HepG2 (cell line): Measurements from ENCODE around the gene HELT. TPM values are rescaled to one million over a fixed set of nuclear protein-coding genes. Genes with fewer than 3 reads are reported as not detected.

Source experiments
- ATF7-NPFF ChIP-seq: sonication (generic); formaldehyde crosslinking; IDR thresholded peaks from 2 replicates; pipeline ENCODE4 v1.8.1; 2023; ENCODE audit warnings: mild to moderate bottlenecking, low read depth, missing genetic modification reagents, moderate library complexity
- BCL6 ChIP-seq: IDR thresholded peaks from 2 replicates; pipeline ENCODE4 v1.6.1; 2016; ENCODE audit warnings: missing genetic modification reagents, missing compliant biosample characterization
- DNMT3B ChIP-seq: conservative IDR thresholded peaks from 2 replicates; pipeline ENCODE4 v1.6.1; 2016; ENCODE audit warnings: missing biosample characterization, control low read depth
- ERF ChIP-seq: IDR thresholded peaks from 2 replicates; pipeline ENCODE4 v1.6.1; 2018; ENCODE audit warnings: missing biosample characterization, missing genetic modification reagents
- KLF16 ChIP-seq, 2 experiments: sonication (generic) in 1 of 2; formaldehyde crosslinking in 1 of 2; IDR thresholded peaks; 2 replicates each; pipeline versions ENCODE4 v1.6.1 to v1.8.0; 2016 to 2023; ENCODE audit warnings: missing genetic modification reagents in 2 of 2, missing compliant biosample characterization in 1 of 2
- KLF9 ChIP-seq: IDR thresholded peaks from 2 replicates; pipeline ENCODE4 v1.6.1; 2016; ENCODE audit warnings: low read depth
- SALL1 ChIP-seq: sonication (generic); formaldehyde crosslinking; IDR thresholded peaks from 2 replicates; pipeline ENCODE4 v1.8.0; 2022; ENCODE audit warnings: mild to moderate bottlenecking, missing genetic modification reagents
- SOX13 ChIP-seq, 3 experiments: fragments of 450-650 bp in 1 of 3; sonication (generic) in 1 of 3; formaldehyde crosslinking in 1 of 3; IDR thresholded peaks in 2 of 3; conservative IDR thresholded peaks in 1 of 3; 2 replicates each; pipeline versions ENCODE4 v1.5.0 to v1.6.1; 2016 to 2020; ENCODE audit warnings: antibody characterized with exemption in 1 of 3, mild to moderate bottlenecking in 1 of 3, missing compliant biosample characterization in 1 of 3, missing genetic modification reagents in 1 of 3, moderate library complexity in 1 of 3
- SOX6 ChIP-seq, 2 experiments: fragments of 450-650 bp in 1 of 2; sonication (generic) in 1 of 2; formaldehyde crosslinking in 1 of 2; IDR thresholded peaks; 2 replicates each; pipeline versions ENCODE4 v1.4.0 to v1.6.1; 2017 to 2020; ENCODE audit warnings: antibody characterized with exemption in 1 of 2, mild to moderate bottlenecking in 1 of 2, missing genetic modification reagents in 1 of 2
- TARDBP ChIP-seq: sonication (generic); formaldehyde crosslinking; IDR thresholded peaks from 2 replicates; pipeline ENCODE4 v1.8.0; 2022; ENCODE audit warnings: mild to moderate bottlenecking, missing genetic modification reagents
- TEAD2 ChIP-seq: sonication (generic); formaldehyde crosslinking; IDR thresholded peaks from 2 replicates; pipeline ENCODE4 v1.9.0; 2021; ENCODE audit warnings: missing genetic modification reagents
- TGIF2 ChIP-seq: IDR thresholded peaks from 2 replicates; pipeline ENCODE4 v1.6.1; 2016; ENCODE audit warnings: control low read depth, missing compliant biosample characterization
- ZMYM3 ChIP-seq: sonication (generic); formaldehyde crosslinking; IDR thresholded peaks from 2 replicates; pipeline ENCODE4 v1.5.1; 2020; ENCODE audit warnings: mild to moderate bottlenecking, missing genetic modification reagents
- ZNF20 ChIP-seq: sonication (generic); formaldehyde crosslinking; IDR thresholded peaks from 2 replicates; pipeline ENCODE4 v1.4.0; 2020; ENCODE audit warnings: mild to moderate bottlenecking, moderate library complexity, missing genetic modification reagents
- ZNF33B ChIP-seq: sonication (generic); formaldehyde crosslinking; IDR thresholded peaks from 2 replicates; pipeline ENCODE4 v1.5.1; 2020; ENCODE audit warnings: mild to moderate bottlenecking, missing genetic modification reagents
- ZNF44 ChIP-seq: sonication (generic); formaldehyde crosslinking; IDR thresholded peaks from 2 replicates; pipeline ENCODE4 v1.5.1; 2020; ENCODE audit warnings: mild to moderate bottlenecking, missing genetic modification reagents
- ZNF564 ChIP-seq: sonication (generic); formaldehyde crosslinking; IDR thresholded peaks from 2 replicates; pipeline ENCODE4 v1.8.1; 2023; ENCODE audit warnings: mild to moderate bottlenecking, missing genetic modification reagents
- ZSCAN12 ChIP-seq: sonication (generic); formaldehyde crosslinking; IDR thresholded peaks from 2 replicates; pipeline ENCODE4 v1.9.0; 2021; ENCODE audit warnings: mild to moderate bottlenecking, missing genetic modification reagents
- polyA plus RNA-seq, 8 experiments: library from polyadenylated mRNA; depleted of rRNA in 3 of 8; stranded (reverse) in 7 of 8; unstranded in 1 of 8; fragments of >200 nt; fragmentation: Illumina TruSeq in 4 of 8; extraction: Trizol in 4 of 8; gene quantifications; 2 replicates each; pipeline versions ENCODE4 v1.2.1 to v1.2.3, GENCODE V29; 2011 to 2016; ENCODE audit warnings: low read depth in 4 of 8, missing spikeins in 1 of 8, mixed read lengths in 1 of 8; ENCODE audit not compliant: insufficient read depth in 1 of 8
- total RNA-seq, 5 experiments: library from RNA; depleted of rRNA; stranded (reverse); fragments of >200 nt; fragmentation: Illumina TruSeq; extraction: Trizol; gene quantifications; 2 replicates each; pipeline ENCODE4 v1.2.3, GENCODE V29; 2016; ENCODE audit warnings: low read depth in 1 of 5
- TF ChIP-seq, protein P1 (sequence below): sonication (generic); formaldehyde crosslinking; IDR thresholded peaks from 2 replicates; pipeline ENCODE4 v1.5.0; 2020; ENCODE audit warnings: mild to moderate bottlenecking, missing genetic modification reagents
- TF ChIP-seq, protein P2 (sequence below): IDR thresholded peaks from 2 replicates; pipeline ENCODE4 v1.6.1; 2016; ENCODE audit warnings: low read depth
- TF ChIP-seq, protein P3 (sequence below): sonication (generic); formaldehyde crosslinking; IDR thresholded peaks from 2 replicates; pipeline ENCODE4 v1.9.0; 2021; ENCODE audit warnings: missing genetic modification reagents, borderline replicate concordance
- TF ChIP-seq, protein P4 (sequence below): sonication (generic); formaldehyde crosslinking; IDR thresholded peaks from 2 replicates; pipeline ENCODE4 v1.5.0; 2020; ENCODE audit warnings: mild to moderate bottlenecking, missing genetic modification reagents, moderate library complexity

Gene HELT
- total and polyA plus RNA-seq, 2 of the 13 experiments (the other 11 are each of a cell fraction or from before 2014, with no cell fraction given): not detected

DNA sequence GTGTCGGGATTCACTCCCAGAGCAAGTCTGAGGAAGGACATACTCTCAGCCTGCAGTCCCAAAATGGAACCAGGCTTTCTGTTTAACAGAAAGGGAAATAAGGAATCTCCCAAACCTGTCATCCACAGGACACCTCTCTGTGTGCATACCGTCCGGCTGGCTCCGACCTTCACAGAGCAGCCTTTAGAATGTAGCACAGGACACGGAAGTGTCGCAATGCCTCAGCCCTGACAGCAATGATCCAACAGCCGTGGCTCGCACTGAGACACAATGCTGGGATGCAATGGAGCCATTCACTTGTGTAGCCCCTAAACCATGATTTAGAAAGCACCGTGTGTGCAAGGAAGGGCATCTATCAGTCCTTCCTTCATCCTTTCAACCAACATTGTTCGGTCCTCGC is 15.5 kb upstream of the HELT start (continued):
- no peak for TF ChIP-seq ZNF44
- TF ChIP-seq, protein P1, sequence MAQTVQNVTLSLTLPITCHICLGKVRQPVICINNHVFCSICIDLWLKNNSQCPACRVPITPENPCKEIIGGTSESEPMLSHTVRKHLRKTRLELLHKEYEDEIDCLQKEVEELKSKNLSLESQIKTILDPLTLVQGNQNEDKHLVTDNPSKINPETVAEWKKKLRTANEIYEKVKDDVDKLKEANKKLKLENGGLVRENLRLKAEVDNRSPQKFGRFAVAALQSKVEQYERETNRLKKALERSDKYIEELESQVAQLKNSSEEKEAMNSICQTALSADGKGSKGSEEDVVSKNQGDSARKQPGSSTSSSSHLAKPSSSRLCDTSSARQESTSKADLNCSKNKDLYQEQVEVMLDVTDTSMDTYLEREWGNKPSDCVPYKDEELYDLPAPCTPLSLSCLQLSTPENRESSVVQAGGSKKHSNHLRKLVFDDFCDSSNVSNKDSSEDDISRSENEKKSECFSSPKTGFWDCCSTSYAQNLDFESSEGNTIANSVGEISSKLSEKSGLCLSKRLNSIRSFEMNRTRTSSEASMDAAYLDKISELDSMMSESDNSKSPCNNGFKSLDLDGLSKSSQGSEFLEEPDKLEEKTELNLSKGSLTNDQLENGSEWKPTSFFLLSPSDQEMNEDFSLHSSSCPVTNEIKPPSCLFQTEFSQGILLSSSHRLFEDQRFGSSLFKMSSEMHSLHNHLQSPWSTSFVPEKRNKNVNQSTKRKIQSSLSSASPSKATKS (CRISPR knock-in tag): no peak
- TF ChIP-seq ZSCAN12: no peak
- TF ChIP-seq ATF7-NPFF (CRISPR knock-in tag): no peak
- TF ChIP-seq, protein P2, sequence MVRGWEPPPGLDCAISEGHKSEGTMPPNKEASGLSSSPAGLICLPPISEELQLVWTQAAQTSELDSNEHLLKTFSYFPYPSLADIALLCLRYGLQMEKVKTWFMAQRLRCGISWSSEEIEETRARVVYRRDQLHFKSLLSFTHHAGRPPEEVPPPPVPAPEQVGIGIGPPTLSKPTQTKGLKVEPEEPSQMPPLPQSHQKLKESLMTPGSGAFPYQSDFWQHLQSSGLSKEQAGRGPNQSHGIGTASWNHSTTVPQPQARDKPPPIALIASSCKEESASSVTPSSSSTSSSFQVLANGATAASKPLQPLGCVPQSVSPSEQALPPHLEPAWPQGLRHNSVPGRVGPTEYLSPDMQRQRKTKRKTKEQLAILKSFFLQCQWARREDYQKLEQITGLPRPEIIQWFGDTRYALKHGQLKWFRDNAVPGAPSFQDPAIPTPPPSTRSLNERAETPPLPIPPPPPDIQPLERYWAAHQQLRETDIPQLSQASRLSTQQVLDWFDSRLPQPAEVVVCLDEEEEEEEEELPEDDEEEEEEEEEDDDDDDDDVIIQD (CRISPR knock-in tag): 0 out of 2 replicates have a peak, but pooled peaks have one; percentile 14
- TF ChIP-seq ZNF33B (CRISPR knock-in tag): no peak
- TF ChIP-seq, protein P3, sequence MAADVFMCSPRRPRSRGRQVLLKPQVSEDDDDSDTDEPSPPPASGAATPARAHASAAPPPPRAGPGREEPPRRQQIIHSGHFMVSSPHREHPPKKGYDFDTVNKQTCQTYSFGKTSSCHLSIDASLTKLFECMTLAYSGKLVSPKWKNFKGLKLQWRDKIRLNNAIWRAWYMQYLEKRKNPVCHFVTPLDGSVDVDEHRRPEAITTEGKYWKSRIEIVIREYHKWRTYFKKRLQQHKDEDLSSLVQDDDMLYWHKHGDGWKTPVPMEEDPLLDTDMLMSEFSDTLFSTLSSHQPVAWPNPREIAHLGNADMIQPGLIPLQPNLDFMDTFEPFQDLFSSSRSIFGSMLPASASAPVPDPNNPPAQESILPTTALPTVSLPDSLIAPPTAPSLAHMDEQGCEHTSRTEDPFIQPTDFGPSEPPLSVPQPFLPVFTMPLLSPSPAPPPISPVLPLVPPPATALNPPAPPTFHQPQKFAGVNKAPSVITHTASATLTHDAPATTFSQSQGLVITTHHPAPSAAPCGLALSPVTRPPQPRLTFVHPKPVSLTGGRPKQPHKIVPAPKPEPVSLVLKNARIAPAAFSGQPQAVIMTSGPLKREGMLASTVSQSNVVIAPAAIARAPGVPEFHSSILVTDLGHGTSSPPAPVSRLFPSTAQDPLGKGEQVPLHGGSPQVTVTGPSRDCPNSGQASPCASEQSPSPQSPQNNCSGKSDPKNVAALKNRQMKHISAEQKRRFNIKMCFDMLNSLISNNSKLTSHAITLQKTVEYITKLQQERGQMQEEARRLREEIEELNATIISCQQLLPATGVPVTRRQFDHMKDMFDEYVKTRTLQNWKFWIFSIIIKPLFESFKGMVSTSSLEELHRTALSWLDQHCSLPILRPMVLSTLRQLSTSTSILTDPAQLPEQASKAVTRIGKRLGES (CRISPR knock-in tag): no peak
- TF ChIP-seq SOX6 (IDR thresholded peaks at IDR 0.05): no peak
- peak; percentile 49 for TF ChIP-seq SOX6 (CRISPR knock-in tag; IDR thresholded peaks at IDR 0.05)
- peak; percentile 78 for TF ChIP-seq SALL1 (CRISPR knock-in tag)
- no peak for TF ChIP-seq ZNF20
- TF ChIP-seq ZNF564 (CRISPR knock-in tag): no peak
- TF ChIP-seq KLF9: no peak
- peak; percentile 45; the same call in 1 of the 2 replicates for TF ChIP-seq ZMYM3 (CRISPR knock-in tag)
- TF ChIP-seq KLF16 (CRISPR knock-in tag; IDR thresholded peaks at IDR 0.05): 0 out of 4 replicates have a peak, but pooled peaks of 1 of the 2 experiments have one; percentile 34
- 0 out of 2 replicates have a peak, but pooled peaks have one; percentile 20 for TF ChIP-seq BCL6 (CRISPR knock-in tag)
- peak; percentile 21; the same call in 1 of the 2 replicates for TF ChIP-seq TGIF2 (CRISPR knock-in tag)
- TF ChIP-seq ERF: 0 out of 2 replicates have a peak, but pooled peaks have one; percentile 24
- TF ChIP-seq, protein P4, sequence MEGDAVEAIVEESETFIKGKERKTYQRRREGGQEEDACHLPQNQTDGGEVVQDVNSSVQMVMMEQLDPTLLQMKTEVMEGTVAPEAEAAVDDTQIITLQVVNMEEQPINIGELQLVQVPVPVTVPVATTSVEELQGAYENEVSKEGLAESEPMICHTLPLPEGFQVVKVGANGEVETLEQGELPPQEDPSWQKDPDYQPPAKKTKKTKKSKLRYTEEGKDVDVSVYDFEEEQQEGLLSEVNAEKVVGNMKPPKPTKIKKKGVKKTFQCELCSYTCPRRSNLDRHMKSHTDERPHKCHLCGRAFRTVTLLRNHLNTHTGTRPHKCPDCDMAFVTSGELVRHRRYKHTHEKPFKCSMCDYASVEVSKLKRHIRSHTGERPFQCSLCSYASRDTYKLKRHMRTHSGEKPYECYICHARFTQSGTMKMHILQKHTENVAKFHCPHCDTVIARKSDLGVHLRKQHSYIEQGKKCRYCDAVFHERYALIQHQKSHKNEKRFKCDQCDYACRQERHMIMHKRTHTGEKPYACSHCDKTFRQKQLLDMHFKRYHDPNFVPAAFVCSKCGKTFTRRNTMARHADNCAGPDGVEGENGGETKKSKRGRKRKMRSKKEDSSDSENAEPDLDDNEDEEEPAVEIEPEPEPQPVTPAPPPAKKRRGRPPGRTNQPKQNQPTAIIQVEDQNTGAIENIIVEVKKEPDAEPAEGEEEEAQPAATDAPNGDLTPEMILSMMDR (CRISPR knock-in tag): peak; percentile 15; the same call in 1 of the 2 replicates
- TF ChIP-seq TARDBP (CRISPR knock-in tag): peak; percentile 48; the same call in 1 of the 2 replicates
- no peak for TF ChIP-seq SOX13 (IDR thresholded peaks at IDR 0.05)
- peak in 1 of 2 experiments; percentile 55; a peak in 1 of 4 replicates for TF ChIP-seq SOX13 (CRISPR knock-in tag; conservative IDR thresholded peaks at IDR 0.05 in 1 of 2, IDR thresholded peaks at IDR 0.05 in 1 of 2)
- TF ChIP-seq DNMT3B (CRISPR knock-in tag): no peak
- TF ChIP-seq TEAD2 (CRISPR knock-in tag): no peak
